Esophagus muscularis mucosa (tissue), 4 donors: Measurements from ENCODE around the gene SERPINF2. TPM values are rescaled to one million over a fixed set of nuclear protein-coding genes. Genes with fewer than 3 reads are reported as not detected.
A peak's percentile ranks its signal among the peaks of the same experiment; 100 is the strongest.

Experiments
- DNase-seq: peaks from one replicate; pipeline ENCODE4 v3.0.0-alpha.2; 2017; ENCODE audit errors: extremely low spot score
- H3K27ac ChIP-seq, 4 donors: fragments of 200-600 bp; sonication (generic); replicated peaks in 1 of 4; 1 replicate in 3 of 4; 2 replicates in 1 of 4; pipeline ENCODE4 v1.5.1; 2016 to 2019; ENCODE audit warnings: mild to moderate bottlenecking in 1 of 4
- H3K27me3 ChIP-seq, 4 donors: fragments of 200-600 bp; sonication (generic); one replicate each; pipeline versions ENCODE4 v1.5.1 to v1.6.0; 2016 to 2019
- H3K36me3 ChIP-seq, 4 donors: fragments of 200-600 bp; sonication (generic); one replicate each; pipeline ENCODE4 v1.5.1; 2016 to 2019
- H3K4me1 ChIP-seq, 4 donors: fragments of 200-600 bp; sonication (generic); one replicate each; pipeline ENCODE4 v1.5.1; 2016 to 2019
- H3K4me3 ChIP-seq, 4 donors: fragments of 200-600 bp; sonication (generic); 1 replicate in 2 of 4; 2 replicates in 2 of 4; pipeline ENCODE4 v1.5.1; 2016 to 2019; ENCODE audit warnings: mild to moderate bottlenecking in 4 of 4, moderate library complexity in 1 of 4
- H3K9me3 ChIP-seq, 4 donors: fragments of 200-600 bp; sonication (generic); 1 replicate in 3 of 4; 2 replicates in 1 of 4; pipeline ENCODE4 v1.5.1; 2016 to 2019
- CTCF ChIP-seq, 3 experiments: fragments of 200-600 bp in 2 of 3; fragments of 450-650 bp in 1 of 3; sonication (generic) in 2 of 3; IDR thresholded peaks; one replicate each; pipeline ENCODE4 v1.5.1; 2017 to 2019; ENCODE audit warnings: antibody characterized with exemption in 3 of 3, mild to moderate bottlenecking in 2 of 3, moderate library complexity in 1 of 3
- EP300 ChIP-seq: sonication (generic); formaldehyde crosslinking; IDR thresholded peaks from one replicate; pipeline ENCODE4 v1.6.1; 2017; ENCODE audit warnings: antibody characterized with exemption
- POLR2A ChIP-seq: fragments of 450-650 bp; IDR thresholded peaks from one replicate; pipeline ENCODE4 v1.6.1; 2017; ENCODE audit warnings: antibody characterized with exemption, moderate library complexity, mild to moderate bottlenecking, low read depth
- POLR2AphosphoS5 ChIP-seq, 2 donors: sonication (generic); formaldehyde crosslinking; IDR thresholded peaks; one replicate each; pipeline ENCODE4 v1.6.1; 2017; ENCODE audit warnings: antibody characterized with exemption in 2 of 2
- WGBS: methylation state at CpG from one replicate; pipeline ENCODE4 v1.1.5; 2018; 5-methylcytosine and 5-hydroxymethylcytosine counted together
- intact Hi-C: fragments of 100-400 bp; cut with DNase I; formaldehyde crosslinking; loops from one replicate; pipeline ENCODE4 v1.15.1; 2023
- total RNA-seq, 4 donors: library from RNA; depleted of rRNA; stranded (reverse); fragments of >200 nt; gene quantifications; one replicate each; pipeline versions ENCODE4 v1.1.0 to v1.2.1, GENCODE V29; 2016

SERPINF2 gene
- total RNA-seq, 4 donors from 2014 or later, result 2.4 to 7.5 (median 3.4) TPM

- no peak overlapping the region for H3K27ac ChIP-seq
- no peaks in the 10 kb centered on the region for H3K27me3 ChIP-seq
- no peak for TF ChIP-seq CTCF (IDR thresholded peaks at IDR 0.05)
- no peak for TF ChIP-seq POLR2A
- no peak for TF ChIP-seq EP300
- TF ChIP-seq POLR2AphosphoS5 (IDR thresholded peaks at IDR 0.05), result no peak
- intact Hi-C loops, result no loop called here
- H3K36me3 ChIP-seq, result peaks cover 0 to 4% (median 3%) of the 10 kb centered on the region in 4 donors
- no peak for DNase-seq
- H3K9me3 ChIP-seq, result no peaks in the 10 kb centered on the region
- peaks cover 0 to 19% (median 8%) of the 10 kb centered on the region in 4 donors for H3K4me1 ChIP-seq
- no peak overlapping the region for H3K4me3 ChIP-seq
- WGBS, result 88% methylated on average over 1 of the region's 2 CpGs
Measured at GRCh38 chr17:1743088-1743439, 393 bp downstream of the SERPINF2 start.

GRCh38 chr17:1744551-1745512, 2.2 kb downstream of the SERPINF2 start:
- no peak overlapping the region for H3K4me3 ChIP-seq
- peaks cover 0 to 19% (median 8%) of the 10 kb centered on the region in 4 donors for H3K4me1 ChIP-seq
- no peak for DNase-seq
- H3K9me3 ChIP-seq, result no peaks in the 10 kb centered on the region
- no peak for TF ChIP-seq POLR2AphosphoS5 (IDR thresholded peaks at IDR 0.05)
- peak overlapping the region in 1 of 4 donors; percentile 42 for H3K27ac ChIP-seq
- 81% methylated on average over 17 of the region's 29 CpGs for WGBS
- intact Hi-C loops, result no loop called here
- no peaks in the 10 kb centered on the region for H3K36me3 ChIP-seq
- H3K27me3 ChIP-seq, result no peaks in the 10 kb centered on the region

GRCh38 chr17:1745513-1746020, 2.9 kb downstream of the SERPINF2 start:
- 94% methylated on average over 10 of the region's 12 CpGs for WGBS
- no peaks in the 10 kb centered on the region for H3K9me3 ChIP-seq
- no peak overlapping the region for H3K4me3 ChIP-seq
- no peaks in the 10 kb centered on the region for H3K36me3 ChIP-seq
- peaks cover 0 to 19% (median 8%) of the 10 kb centered on the region in 4 donors for H3K4me1 ChIP-seq
- no peaks in the 10 kb centered on the region for H3K27me3 ChIP-seq
- intact Hi-C loops, result no loop called here
- H3K27ac ChIP-seq, result peak overlapping the region in 1 of 4 donors; percentile 42
- TF ChIP-seq CTCF (IDR thresholded peaks at IDR 0.05), result no peak
- TF ChIP-seq EP300, result no peak
- no peak for TF ChIP-seq POLR2AphosphoS5 (IDR thresholded peaks at IDR 0.05)
- no peak for TF ChIP-seq POLR2A
- DNase-seq, result no peak

GRCh38 chr17:1746975-1747543, 4.4 kb downstream of the SERPINF2 start:
- H3K4me1 ChIP-seq, result peaks cover 0 to 26% (median 8%) of the 10 kb centered on the region in 4 donors
- no peaks in the 10 kb centered on the region for H3K9me3 ChIP-seq
- intact Hi-C loops, result no loop called here
- H3K27ac ChIP-seq, result peak overlapping the region in 3 of 4 donors; percentile 49 to 68 (median 50)
- H3K4me3 ChIP-seq, result no peak overlapping the region
- no peaks in the 10 kb centered on the region for H3K27me3 ChIP-seq
- DNase-seq, result no peak
- WGBS, result 75% methylated on average over 13 of the region's 22 CpGs
- no peaks in the 10 kb centered on the region for H3K36me3 ChIP-seq
- no peak for TF ChIP-seq CTCF (IDR thresholded peaks at IDR 0.05)
- peak; percentile 80 for TF ChIP-seq POLR2AphosphoS5 (IDR thresholded peaks at IDR 0.05)
- TF ChIP-seq EP300, result peak; percentile 87
- no peak for TF ChIP-seq POLR2A

GRCh38 chr17:1750628-1751027, 8.0 kb downstream of the SERPINF2 start:
- no peak for DNase-seq
- peaks cover 0 to 21% (median 10%) of the 10 kb centered on the region in 4 donors for H3K4me1 ChIP-seq
- TF ChIP-seq EP300 (no peak), POLR2A (no peak), POLR2AphosphoS5 (IDR thresholded peaks at IDR 0.05) (no peak), CTCF (IDR thresholded peaks at IDR 0.05) (no peak)
- intact Hi-C loops, result no loop called here
- peaks cover 0 to 11% (median 0%) of the 10 kb centered on the region in 4 donors for H3K27me3 ChIP-seq
- H3K36me3 ChIP-seq, result no peaks in the 10 kb centered on the region
- no peak overlapping the region for H3K4me3 ChIP-seq
- H3K9me3 ChIP-seq, result no peaks in the 10 kb centered on the region
- peak overlapping the region in 1 of 4 donors; percentile 14 for H3K27ac ChIP-seq
- WGBS, result 74% methylated on average over 9 of the region's 9 CpGs
